ENCODE measurements around the gene SIRPA. TPM values are rescaled to one million over a fixed set of nuclear protein-coding genes. Genes with fewer than 3 reads are reported as not detected.

SIRPA gene
- total RNA-seq, 1 donor from 2014 or later: 13.0 TPM

GRCh38 chr20:1973601-1974440 lies 78.6 kb downstream of the SIRPA start:
- Mint-ChIP-seq H3K9me3 (ENCODE audit: unreplicated experiment) (no peaks in the 10 kb centered on the region), H3K27me3 (ENCODE audit: unreplicated experiment) (peaks cover 37% of the 10 kb centered on the region), H3K4me3 (ENCODE audit: unreplicated experiment) (no peak overlapping the region), H3K36me3 (ENCODE audit: unreplicated experiment) (no peaks in the 10 kb centered on the region), H3K27ac (ENCODE audit: unreplicated experiment) (no peak overlapping the region), H3K4me1 (ENCODE audit: unreplicated experiment) (no peaks in the 10 kb centered on the region)
- no peak for DNase-seq (ENCODE audit: extremely low spot score, unreplicated experiment)
- TF ChIP-seq, protein P1, sequence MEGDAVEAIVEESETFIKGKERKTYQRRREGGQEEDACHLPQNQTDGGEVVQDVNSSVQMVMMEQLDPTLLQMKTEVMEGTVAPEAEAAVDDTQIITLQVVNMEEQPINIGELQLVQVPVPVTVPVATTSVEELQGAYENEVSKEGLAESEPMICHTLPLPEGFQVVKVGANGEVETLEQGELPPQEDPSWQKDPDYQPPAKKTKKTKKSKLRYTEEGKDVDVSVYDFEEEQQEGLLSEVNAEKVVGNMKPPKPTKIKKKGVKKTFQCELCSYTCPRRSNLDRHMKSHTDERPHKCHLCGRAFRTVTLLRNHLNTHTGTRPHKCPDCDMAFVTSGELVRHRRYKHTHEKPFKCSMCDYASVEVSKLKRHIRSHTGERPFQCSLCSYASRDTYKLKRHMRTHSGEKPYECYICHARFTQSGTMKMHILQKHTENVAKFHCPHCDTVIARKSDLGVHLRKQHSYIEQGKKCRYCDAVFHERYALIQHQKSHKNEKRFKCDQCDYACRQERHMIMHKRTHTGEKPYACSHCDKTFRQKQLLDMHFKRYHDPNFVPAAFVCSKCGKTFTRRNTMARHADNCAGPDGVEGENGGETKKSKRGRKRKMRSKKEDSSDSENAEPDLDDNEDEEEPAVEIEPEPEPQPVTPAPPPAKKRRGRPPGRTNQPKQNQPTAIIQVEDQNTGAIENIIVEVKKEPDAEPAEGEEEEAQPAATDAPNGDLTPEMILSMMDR (IDR thresholded peaks at IDR 0.05): no peak

- Mint-ChIP-seq H3K4me1 (ENCODE audit: unreplicated experiment) (no peaks in the 10 kb centered on the region), H3K27ac (ENCODE audit: unreplicated experiment) (no peak overlapping the region), H3K4me3 (ENCODE audit: unreplicated experiment) (no peak overlapping the region), H3K27me3 (ENCODE audit: unreplicated experiment) (peaks cover 33% of the 10 kb centered on the region), H3K9me3 (ENCODE audit: unreplicated experiment) (no peaks in the 10 kb centered on the region), H3K36me3 (ENCODE audit: unreplicated experiment) (no peaks in the 10 kb centered on the region)
- TF ChIP-seq, protein P1 (IDR thresholded peaks at IDR 0.05): no peak
- no peak for DNase-seq (ENCODE audit: extremely low spot score, unreplicated experiment)
Measured at GRCh38 chr20:1975291-1975690, 80.1 kb downstream of the SIRPA start.

GRCh38 chr20:1979106-1979778 lies 84.0 kb downstream of the SIRPA start:
- H3K4me1 Mint-ChIP-seq (ENCODE audit: unreplicated experiment): no peaks in the 10 kb centered on the region
- H3K36me3 Mint-ChIP-seq (ENCODE audit: unreplicated experiment): no peaks in the 10 kb centered on the region
- peaks cover 17% of the 10 kb centered on the region for H3K27me3 Mint-ChIP-seq (ENCODE audit: unreplicated experiment)
- TF ChIP-seq, protein P1 (IDR thresholded peaks at IDR 0.05): no peak
- H3K27ac Mint-ChIP-seq (ENCODE audit: unreplicated experiment): no peak overlapping the region
- H3K4me3 Mint-ChIP-seq (ENCODE audit: unreplicated experiment): no peak overlapping the region
- DNase-seq (ENCODE audit: extremely low spot score, unreplicated experiment): no peak
- no peaks in the 10 kb centered on the region for H3K9me3 Mint-ChIP-seq (ENCODE audit: unreplicated experiment)

DNA sequence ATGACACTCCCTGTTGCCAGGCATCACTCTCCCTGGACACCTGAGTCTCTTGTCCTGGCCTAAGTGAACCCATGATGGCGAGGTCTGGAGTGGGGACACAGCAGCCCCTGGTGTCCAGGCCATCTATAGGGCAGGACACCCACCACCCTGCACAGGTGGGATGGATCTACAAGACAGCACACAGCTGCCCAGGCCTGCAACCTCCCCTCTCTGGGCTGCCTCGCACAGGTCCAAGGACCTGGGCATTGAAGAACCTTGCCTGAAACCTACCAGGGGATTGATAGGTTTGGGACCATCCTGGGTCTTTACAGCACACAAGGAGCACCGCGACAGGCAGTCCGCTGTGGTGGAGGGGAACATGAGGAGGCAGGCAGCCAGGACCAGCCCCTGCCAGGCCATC lies 87.5 kb downstream of the SIRPA start:
- peaks cover 10% of the 10 kb centered on the region for H3K27me3 Mint-ChIP-seq (ENCODE audit: unreplicated experiment)
- no peak overlapping the region for H3K4me3 Mint-ChIP-seq (ENCODE audit: unreplicated experiment)
- no peaks in the 10 kb centered on the region for H3K4me1 Mint-ChIP-seq (ENCODE audit: unreplicated experiment)
- no peaks in the 10 kb centered on the region for H3K9me3 Mint-ChIP-seq (ENCODE audit: unreplicated experiment)
- DNase-seq (ENCODE audit: extremely low spot score, unreplicated experiment): no peak
- no peak overlapping the region for H3K27ac Mint-ChIP-seq (ENCODE audit: unreplicated experiment)
- H3K36me3 Mint-ChIP-seq (ENCODE audit: unreplicated experiment): no peaks in the 10 kb centered on the region
- TF ChIP-seq, protein P1 (IDR thresholded peaks at IDR 0.05): no peak

GRCh38 chr20:1983301-1983700 lies 88.1 kb downstream of the SIRPA start:
- H3K4me3 Mint-ChIP-seq (ENCODE audit: unreplicated experiment): no peak overlapping the region
- no peaks in the 10 kb centered on the region for H3K9me3 Mint-ChIP-seq (ENCODE audit: unreplicated experiment)
- H3K36me3 Mint-ChIP-seq (ENCODE audit: unreplicated experiment): no peaks in the 10 kb centered on the region
- H3K4me1 Mint-ChIP-seq (ENCODE audit: unreplicated experiment): no peaks in the 10 kb centered on the region
- no peak overlapping the region for H3K27ac Mint-ChIP-seq (ENCODE audit: unreplicated experiment)
- peaks cover 4% of the 10 kb centered on the region for H3K27me3 Mint-ChIP-seq (ENCODE audit: unreplicated experiment)
- TF ChIP-seq, protein P1 (IDR thresholded peaks at IDR 0.05): no peak
- DNase-seq (ENCODE audit: extremely low spot score, unreplicated experiment): no peak
